Neural progenitor cell (in vitro differentiated cells): ENCODE results near the gene CYSLTR2.

Experiments used
- CTCF ChIP-seq: fragments of 200-600 bp; sonication (generic); IDR thresholded peaks from 2 replicates; pipeline ENCODE4 v1.5.1; 2017; ENCODE audit warnings: antibody characterized with exemption, mild to moderate bottlenecking
- EZH2 ChIP-seq: fragments of 200-600 bp; sonication (generic); IDR thresholded peaks from 2 replicates; pipeline ENCODE4 v1.6.1; 2017; ENCODE audit warnings: antibody characterized with exemption, mild to moderate bottlenecking, moderate library complexity
- EZH2phosphoT487 ChIP-seq: fragments of 200-600 bp; sonication (generic); IDR thresholded peaks from 2 replicates; pipeline ENCODE4 v1.6.1; 2017; ENCODE audit warnings: antibody characterized with exemption

DNA sequence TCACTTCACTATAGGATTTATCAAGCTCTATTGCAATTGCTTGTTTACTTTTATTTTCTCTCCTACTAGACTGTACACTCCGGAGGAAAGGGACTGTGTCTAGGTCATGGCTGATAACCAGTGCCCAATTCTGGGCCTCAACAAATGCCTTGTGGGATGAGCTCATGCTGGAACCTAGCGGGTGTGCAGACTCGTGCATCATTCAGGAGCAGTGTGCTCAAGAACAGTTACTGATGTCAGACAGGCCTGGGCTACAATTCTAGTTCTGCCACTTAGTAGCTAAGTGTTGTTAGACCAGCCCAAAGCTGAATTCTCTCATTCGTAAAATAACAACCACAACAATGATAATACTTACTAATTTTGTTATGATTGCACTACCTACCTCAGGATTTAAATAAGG is 95.4 kb downstream of the CYSLTR2 start:
- TF ChIP-seq CTCF (no peak), EZH2 (no peak), EZH2phosphoT487 (no peak)
